ENCODE results near the gene CAPN15. TPM values are rescaled to one million over a fixed set of nuclear protein-coding genes. Genes with fewer than 3 reads are reported as not detected.

The CAPN15 gene
- total RNA-seq, 2 donors from 2014 or later = 55.3 to 76.1 TPM

GRCh38 chr16:524274-525040 is 3.1 kb upstream of the CAPN15 start:
- no peak overlapping the region for H3K4me3 Mint-ChIP-seq
- no peak for DNase-seq
- H3K27me3 ChIP-seq (ENCODE audit: control insufficient read depth, insufficient read depth, low read length, poor library complexity, severe bottlenecking) = no peaks in the 10 kb centered on the region
- H3K27ac Mint-ChIP-seq = no peak overlapping the region
- peaks cover 14% of the 10 kb centered on the region for H3K4me1 Mint-ChIP-seq
- H3K9ac ChIP-seq (ENCODE audit: extremely low read depth, low read length, poor library complexity, severe bottlenecking) = no peak overlapping the region
- WGBS, 2 experiments (ENCODE audit: insufficient coverage in 1 of 2, insufficient read length in 1 of 2) = 95 to 98% methylated on average over 14 to 24 of the region's 24 CpGs
- H3K36me3 Mint-ChIP-seq (ENCODE audit: low read depth) = peaks cover 5% of the 10 kb centered on the region
- no peak overlapping the region for H3K27ac ChIP-seq (ENCODE audit: low read depth, low read length)
- peaks cover 8% of the 10 kb centered on the region for H3K36me3 ChIP-seq (ENCODE audit: control insufficient read depth, insufficient read depth, low read length)
- H3K27me3 Mint-ChIP-seq (ENCODE audit: insufficient read depth) = no peaks in the 10 kb centered on the region
- no peak for TF ChIP-seq CTCF (conservative IDR thresholded peaks at IDR 0.05)
- H3K9me3 ChIP-seq (ENCODE audit: control insufficient read depth, low read length) = no peaks in the 10 kb centered on the region
- H3K4me3 ChIP-seq (ENCODE audit: low read length) = no peak overlapping the region
- no peaks in the 10 kb centered on the region for H3K9me3 Mint-ChIP-seq
- H3K4me1 ChIP-seq (ENCODE audit: control insufficient read depth, insufficient read depth, low read length) = peaks cover 7% of the 10 kb centered on the region

- Histone ChIP-seq H3K4me1 (ENCODE audit: control insufficient read depth, insufficient read depth, low read length) (peaks cover 11% of the 10 kb centered on the region), H3K27me3 (ENCODE audit: control insufficient read depth, insufficient read depth, low read length, poor library complexity, severe bottlenecking) (no peaks in the 10 kb centered on the region), H3K4me3 (ENCODE audit: low read length) (no peak overlapping the region), H3K36me3 (ENCODE audit: control insufficient read depth, insufficient read depth, low read length) (peaks cover 8% of the 10 kb centered on the region), H3K9me3 (ENCODE audit: control insufficient read depth, low read length) (no peaks in the 10 kb centered on the region), H3K27ac (ENCODE audit: low read depth, low read length) (peak overlapping the region; percentile 11), H3K9ac (ENCODE audit: extremely low read depth, low read length, poor library complexity, severe bottlenecking) (no peak overlapping the region)
- Mint-ChIP-seq H3K27ac (peak overlapping the region; percentile 81), H3K4me3 (peak overlapping the region; percentile 75), H3K9me3 (no peaks in the 10 kb centered on the region), H3K27me3 (ENCODE audit: insufficient read depth) (no peaks in the 10 kb centered on the region), H3K36me3 (ENCODE audit: low read depth) (peaks cover 3% of the 10 kb centered on the region), H3K4me1 (peaks cover 16% of the 10 kb centered on the region)
- no peak for TF ChIP-seq CTCF (conservative IDR thresholded peaks at IDR 0.05)
- no peak for DNase-seq
- WGBS, 2 experiments (ENCODE audit: insufficient coverage in 1 of 2, insufficient read length in 1 of 2) = 88 to 93% methylated on average over 5 to 8 of the region's 8 CpGs
Measured at GRCh38 chr16:525123-525519, 2.4 kb upstream of the CAPN15 start.

- H3K27ac Mint-ChIP-seq = peak overlapping the region; percentile 81
- no peaks in the 10 kb centered on the region for H3K9me3 Mint-ChIP-seq
- H3K36me3 Mint-ChIP-seq (ENCODE audit: low read depth) = peaks cover 3% of the 10 kb centered on the region
- peak overlapping the region; percentile 83 for H3K9ac ChIP-seq (ENCODE audit: extremely low read depth, low read length, poor library complexity, severe bottlenecking)
- H3K27ac ChIP-seq (ENCODE audit: low read depth, low read length) = peak overlapping the region; percentile 11
- H3K27me3 Mint-ChIP-seq (ENCODE audit: insufficient read depth) = no peaks in the 10 kb centered on the region
- no peak for TF ChIP-seq CTCF (conservative IDR thresholded peaks at IDR 0.05)
- no peak for DNase-seq
- peaks cover 11% of the 10 kb centered on the region for H3K4me1 ChIP-seq (ENCODE audit: control insufficient read depth, insufficient read depth, low read length)
- H3K36me3 ChIP-seq (ENCODE audit: control insufficient read depth, insufficient read depth, low read length) = peaks cover 5% of the 10 kb centered on the region
- peaks cover 16% of the 10 kb centered on the region for H3K4me1 Mint-ChIP-seq
- no peaks in the 10 kb centered on the region for H3K9me3 ChIP-seq (ENCODE audit: control insufficient read depth, low read length)
- 92 to 93% methylated on average over 13 of the region's 13 CpGs for WGBS, 2 experiments (ENCODE audit: insufficient coverage in 1 of 2, insufficient read length in 1 of 2)
- H3K27me3 ChIP-seq (ENCODE audit: control insufficient read depth, insufficient read depth, low read length, poor library complexity, severe bottlenecking) = no peaks in the 10 kb centered on the region
- H3K4me3 Mint-ChIP-seq = peak overlapping the region; percentile 75
- H3K4me3 ChIP-seq (ENCODE audit: low read length) = peak overlapping the region; percentile 91
Measured at GRCh38 chr16:525520-526180, 1.9 kb upstream of the CAPN15 start.

All from endodermal cell (in vitro differentiated cells).